Smooth muscle cell (in vitro differentiated cells): ENCODE measurements around the gene FARP1. TPM values are rescaled to one million over a fixed set of nuclear protein-coding genes. Genes with fewer than 3 reads are reported as not detected.

Experiments used
- DNase-seq: peaks from one replicate; lab custom pipeline; 2025; ENCODE audit not compliant: unreplicated experiment; lab: John Stamatoyannopoulos, UW
- H2AFZ ChIP-seq: fragments of 200-600 bp; sonication (generic); 2 replicates; pipeline ENCODE4 v1.6.0; 2016; ENCODE audit warnings: antibody characterized with exemption, low read depth, mild to moderate bottlenecking
- H3F3A ChIP-seq: fragments of 200-600 bp; sonication (generic); 2 replicates; pipeline ENCODE4 v1.6.0; 2017; ENCODE audit warnings: antibody characterized with exemption, low read depth
- H3K27ac ChIP-seq: fragments of 200-600 bp; sonication (generic); 2 replicates; pipeline ENCODE4 v1.5.1; 2016; ENCODE audit warnings: low read depth, mild to moderate bottlenecking
- H3K27me3 ChIP-seq: fragments of 200-600 bp; sonication (generic); 2 replicates; pipeline ENCODE4 v1.6.1; 2016; ENCODE audit warnings: low read depth, mild to moderate bottlenecking
- H3K36me3 ChIP-seq: fragments of 200-600 bp; sonication (generic); 2 replicates; pipeline ENCODE4 v1.5.1; 2016; ENCODE audit warnings: low read depth
- H3K4me1 ChIP-seq: fragments of 200-600 bp; sonication (generic); 2 replicates; pipeline ENCODE4 v1.5.1; 2016; ENCODE audit warnings: low read depth
- H3K4me2 ChIP-seq: fragments of 200-600 bp; sonication (generic); 2 replicates; pipeline ENCODE4 v1.6.0; 2016; ENCODE audit warnings: mild to moderate bottlenecking
- H3K4me3 ChIP-seq: fragments of 200-600 bp; sonication (generic); 2 replicates; pipeline ENCODE4 v1.5.1; 2016; ENCODE audit warnings: mild to moderate bottlenecking
- H3K79me2 ChIP-seq: fragments of 200-600 bp; sonication (generic); 2 replicates; pipeline ENCODE4 v1.6.0; 2016; ENCODE audit warnings: low read depth, mild to moderate bottlenecking
- H3K9ac ChIP-seq: fragments of 200-600 bp; sonication (generic); 2 replicates; pipeline ENCODE4 v1.6.0; 2016; ENCODE audit warnings: low read depth
- H3K9me3 ChIP-seq: fragments of 200-600 bp; sonication (generic); replicated peaks from 2 replicates; pipeline ENCODE4 v1.5.1; 2016; ENCODE audit warnings: low read depth
- H4K20me1 ChIP-seq: fragments of 200-600 bp; sonication (generic); 2 replicates; pipeline ENCODE4 v1.6.0; 2016; ENCODE audit warnings: low read depth
- WGBS: methylation state at CpG from one replicate; pipeline ENCODE4 v1.1.7; 2016; ENCODE audit warnings: low lambda C conversion rate; 5-methylcytosine and 5-hydroxymethylcytosine counted together
- polyA plus RNA-seq: library from polyadenylated mRNA; unstranded; fragments of >200 nt; fragmentation: Nextera tagmentation; extraction: Ambion mirVana; gene quantifications from 2 replicates; pipeline ENCODE4 v1.2.1, GENCODE V29; 2016
- total RNA-seq: library from RNA; depleted of rRNA; stranded (reverse); fragments of >200 nt; gene quantifications from 2 replicates; pipeline ENCODE4 v1.2.3, GENCODE V29; 2014
- TF ChIP-seq, protein P1 (sequence below): fragments of 200-600 bp; sonication (generic); IDR thresholded peaks from 2 replicates; pipeline ENCODE4 v1.5.1; 2017; ENCODE audit warnings: borderline replicate concordance, mild to moderate bottlenecking, antibody characterized with exemption; ENCODE audit not compliant: insufficient read depth, poor library complexity, severe bottlenecking

FARP1 gene
- total and polyA plus RNA-seq, 2 experiments from 2014 or later, result 59.4 to 104 TPM

DNA sequence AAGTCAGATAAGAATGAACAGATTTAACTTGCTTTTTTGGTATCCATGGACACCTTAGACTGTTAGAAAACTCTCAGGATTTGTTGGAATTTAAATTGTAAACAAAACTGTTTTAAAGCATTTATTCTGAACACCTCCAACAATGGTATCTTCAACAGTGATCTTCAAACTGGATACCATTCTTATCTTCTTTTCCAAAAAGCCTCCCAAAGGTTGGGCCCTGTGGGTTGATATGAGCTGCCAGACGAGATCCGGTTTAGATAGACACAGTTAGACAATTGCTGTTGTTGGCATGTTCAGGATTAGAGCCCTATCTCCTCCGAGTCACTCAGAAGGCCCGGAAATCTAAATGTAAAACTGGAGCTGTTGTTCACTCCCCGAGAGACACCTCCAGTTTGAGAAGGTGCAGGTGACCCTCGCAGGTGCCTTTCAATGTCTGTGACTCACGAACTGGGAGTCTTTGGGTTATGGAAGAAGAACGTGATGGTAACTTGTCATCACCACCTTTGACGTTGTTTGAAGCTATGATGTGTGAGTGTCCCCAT, 177.7 kb downstream of the FARP1 start:
- Histone ChIP-seq H3K27ac (peak overlapping the region; percentile 39), H3K4me1 (peaks cover 14% of the 10 kb centered on the region), H3K4me3 (no peak overlapping the region), H3K79me2 (peaks cover 60% of the 10 kb centered on the region), H3K9me3 (no peaks in the 10 kb centered on the region), H2AFZ (no peak overlapping the region), H3K4me2 (no peak overlapping the region), H3F3A (no peaks in the 10 kb centered on the region), H3K27me3 (no peaks in the 10 kb centered on the region), H3K36me3 (no peaks in the 10 kb centered on the region), H3K9ac (no peak overlapping the region), H4K20me1 (peaks cover 33% of the 10 kb centered on the region)
- WGBS, result 75% methylated on average over 9 of the region's 9 CpGs
- TF ChIP-seq, protein P1, sequence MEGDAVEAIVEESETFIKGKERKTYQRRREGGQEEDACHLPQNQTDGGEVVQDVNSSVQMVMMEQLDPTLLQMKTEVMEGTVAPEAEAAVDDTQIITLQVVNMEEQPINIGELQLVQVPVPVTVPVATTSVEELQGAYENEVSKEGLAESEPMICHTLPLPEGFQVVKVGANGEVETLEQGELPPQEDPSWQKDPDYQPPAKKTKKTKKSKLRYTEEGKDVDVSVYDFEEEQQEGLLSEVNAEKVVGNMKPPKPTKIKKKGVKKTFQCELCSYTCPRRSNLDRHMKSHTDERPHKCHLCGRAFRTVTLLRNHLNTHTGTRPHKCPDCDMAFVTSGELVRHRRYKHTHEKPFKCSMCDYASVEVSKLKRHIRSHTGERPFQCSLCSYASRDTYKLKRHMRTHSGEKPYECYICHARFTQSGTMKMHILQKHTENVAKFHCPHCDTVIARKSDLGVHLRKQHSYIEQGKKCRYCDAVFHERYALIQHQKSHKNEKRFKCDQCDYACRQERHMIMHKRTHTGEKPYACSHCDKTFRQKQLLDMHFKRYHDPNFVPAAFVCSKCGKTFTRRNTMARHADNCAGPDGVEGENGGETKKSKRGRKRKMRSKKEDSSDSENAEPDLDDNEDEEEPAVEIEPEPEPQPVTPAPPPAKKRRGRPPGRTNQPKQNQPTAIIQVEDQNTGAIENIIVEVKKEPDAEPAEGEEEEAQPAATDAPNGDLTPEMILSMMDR, result no peak
- no peak for DNase-seq

DNA sequence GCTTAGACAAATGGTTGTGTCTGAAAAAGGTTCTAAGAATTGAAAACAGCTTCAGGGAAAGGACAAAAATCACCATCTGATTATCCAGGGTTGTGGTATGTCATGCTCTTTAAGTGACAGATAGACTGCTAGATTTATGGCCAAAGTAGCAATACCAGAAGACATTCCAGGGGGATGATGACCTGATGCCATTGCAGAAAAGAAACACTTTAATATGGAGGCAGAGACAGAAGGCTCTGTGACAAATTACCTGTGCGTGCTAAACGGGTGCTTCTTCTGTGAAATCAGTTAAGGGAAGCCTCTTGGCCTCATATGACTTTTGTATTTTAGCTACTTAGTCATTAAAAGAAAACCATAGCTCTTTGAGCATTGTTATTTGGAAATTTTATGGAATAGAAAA, 178.5 kb downstream of the FARP1 start:
- Histone ChIP-seq H2AFZ (no peak overlapping the region), H3K4me2 (no peak overlapping the region)
- TF ChIP-seq, protein P1, result no peak

DNA sequence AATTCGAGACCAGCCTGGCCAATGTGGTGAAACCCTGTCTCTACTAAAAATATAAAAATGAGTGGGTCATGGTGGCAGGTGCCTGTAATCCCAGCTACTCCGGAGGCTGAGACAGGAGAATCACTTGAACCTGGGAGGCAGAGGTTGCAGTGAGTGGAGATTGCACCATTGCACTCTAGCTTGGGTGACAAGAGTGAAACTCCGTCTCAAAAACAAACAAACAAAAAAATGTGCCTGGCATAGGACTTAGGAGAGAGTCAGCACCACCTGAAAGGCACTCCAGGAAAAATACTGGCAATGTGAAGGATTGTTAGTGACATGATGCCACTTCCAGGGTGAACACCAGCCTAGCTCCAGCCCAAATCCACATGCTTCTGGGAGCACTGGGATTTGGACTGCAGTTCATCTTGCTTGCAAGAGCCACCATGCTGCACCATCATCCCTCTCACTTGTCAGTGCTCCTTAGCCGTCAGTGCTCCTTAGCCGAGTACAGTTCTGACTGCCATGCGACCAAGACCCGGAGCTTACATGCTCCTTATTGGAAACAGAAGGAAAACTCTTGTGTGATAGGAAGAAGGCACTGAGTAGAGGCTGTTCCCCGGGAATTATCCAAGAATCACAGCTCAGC, 179.3 kb downstream of the FARP1 start:
- no peak overlapping the region for H2AFZ ChIP-seq
- H3K4me3 ChIP-seq, result no peak overlapping the region
- TF ChIP-seq, protein P1, result no peak
- no peak for DNase-seq
- no peaks in the 10 kb centered on the region for H3K36me3 ChIP-seq
- H3K27me3 ChIP-seq, result no peaks in the 10 kb centered on the region
- peaks cover 30% of the 10 kb centered on the region for H3K4me1 ChIP-seq
- 95% methylated on average over 8 of the region's 8 CpGs for WGBS
- H3K4me2 ChIP-seq, result no peak overlapping the region
- no peak overlapping the region for H3K9ac ChIP-seq
- no peaks in the 10 kb centered on the region for H3K9me3 ChIP-seq
- H3F3A ChIP-seq, result peaks cover 5% of the 10 kb centered on the region
- no peak overlapping the region for H3K27ac ChIP-seq
- peaks cover 24% of the 10 kb centered on the region for H4K20me1 ChIP-seq
- H3K79me2 ChIP-seq, result peaks cover 62% of the 10 kb centered on the region

More for the DNA sequence above, 178.5 kb downstream of the FARP1 start:
- H3K9me3 ChIP-seq, result no peaks in the 10 kb centered on the region
- H3K9ac ChIP-seq, result no peak overlapping the region
- H3K79me2 ChIP-seq, result peaks cover 63% of the 10 kb centered on the region
- peaks cover 26% of the 10 kb centered on the region for H4K20me1 ChIP-seq
- WGBS, result 62% methylated on average over 2 of the region's 2 CpGs
- no peak overlapping the region for H3K4me3 ChIP-seq
- H3K4me1 ChIP-seq, result peaks cover 22% of the 10 kb centered on the region
- H3K27ac ChIP-seq, result peak overlapping the region; percentile 39
- no peaks in the 10 kb centered on the region for H3K36me3 ChIP-seq
- peaks cover under 1% of the 10 kb centered on the region for H3F3A ChIP-seq
- DNase-seq, result no peak
- no peaks in the 10 kb centered on the region for H3K27me3 ChIP-seq

DNA sequence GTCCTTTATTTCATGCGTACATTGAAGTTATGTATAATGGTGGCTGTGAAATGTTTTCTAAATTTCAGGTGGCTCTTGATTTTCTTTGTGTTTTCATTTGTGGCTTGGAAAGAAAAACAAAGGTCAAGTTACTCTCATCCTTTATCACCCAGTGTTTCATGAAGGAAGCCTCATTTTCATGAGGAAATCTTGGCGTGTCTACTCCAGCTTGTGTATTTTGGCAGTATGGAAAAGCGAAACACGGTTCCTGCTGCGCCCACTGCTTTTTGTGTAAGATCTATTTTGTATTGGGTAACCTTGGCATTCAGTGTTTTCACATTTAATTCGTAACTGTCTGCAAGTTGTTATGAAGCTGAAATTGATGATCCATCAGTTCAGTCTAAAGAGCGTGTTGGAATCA, 181.2 kb downstream of the FARP1 start:
- no peak overlapping the region for H3K27ac ChIP-seq
- no peak for DNase-seq

More for the DNA sequence above, 181.2 kb downstream of the FARP1 start:
- peaks cover 58% of the 10 kb centered on the region for H3K79me2 ChIP-seq
- no peak overlapping the region for H3K9ac ChIP-seq
- no peaks in the 10 kb centered on the region for H3K9me3 ChIP-seq
- no peaks in the 10 kb centered on the region for H3K27me3 ChIP-seq
- WGBS, result 95% methylated on average over 7 of the region's 7 CpGs
- H3K4me3 ChIP-seq, result no peak overlapping the region
- no peak overlapping the region for H3K4me2 ChIP-seq
- H3K4me1 ChIP-seq, result peaks cover 48% of the 10 kb centered on the region
- TF ChIP-seq, protein P1, result no peak
- peaks cover 28% of the 10 kb centered on the region for H4K20me1 ChIP-seq
- H2AFZ ChIP-seq, result no peak overlapping the region
- H3K36me3 ChIP-seq, result no peaks in the 10 kb centered on the region
- H3F3A ChIP-seq, result peaks cover 5% of the 10 kb centered on the region
